NCI-H128 (cell line): ENCODE results near the gene PPBP.

Experiments
- DNase-seq: peaks from one replicate; lab custom pipeline; 2025; ENCODE audit not compliant: unreplicated experiment; lab: John Stamatoyannopoulos, UW

PPBP gene

GRCh38 chr4:73988061-73988460 lies at the start of gene PPBP:
Gene PPBP (minus strand): TSS chr4:73988190. CDS start chr4:73988103, 87 bp downstream.
- DNase-seq, result no peak

- DNase-seq, result no peak
Observed at GRCh38 chr4:74037076-74037955, 49.3 kb upstream of the PPBP start.

- DNase-seq, result no peak
Observed at GRCh38 chr4:74033739-74034138, 45.7 kb upstream of the PPBP start.

GRCh38 chr4:74032064-74032463 lies 44.1 kb upstream of the PPBP start:
- DNase-seq, result no peak

- no peak for DNase-seq
Observed at GRCh38 chr4:74031576-74031975, 43.6 kb upstream of the PPBP start.

- no peak for DNase-seq
Observed at GRCh38 chr4:74030285-74030684, 42.3 kb upstream of the PPBP start.

- DNase-seq, result no peak
Observed at GRCh38 chr4:74028504-74028903, 40.5 kb upstream of the PPBP start.

- DNase-seq, result no peak
Observed at GRCh38 chr4:74023709-74024108, 35.7 kb upstream of the PPBP start.

- no peak for DNase-seq
Observed at GRCh38 chr4:74021601-74022000, 33.6 kb upstream of the PPBP start.

- no peak for DNase-seq
Observed at GRCh38 chr4:74018771-74019170, 30.8 kb upstream of the PPBP start.

- DNase-seq, result no peak
Observed at GRCh38 chr4:74018116-74018515, 30.1 kb upstream of the PPBP start.

- no peak for DNase-seq
Observed at GRCh38 chr4:74016068-74016467, 28.1 kb upstream of the PPBP start.

GRCh38 chr4:74015126-74015780 lies 27.3 kb upstream of the PPBP start:
- DNase-seq, result no peak

GRCh38 chr4:74014332-74014731 lies 26.3 kb upstream of the PPBP start:
- no peak for DNase-seq

- no peak for DNase-seq
Observed at GRCh38 chr4:74013264-74013663, 25.3 kb upstream of the PPBP start.

- no peak for DNase-seq
Observed at GRCh38 chr4:74012130-74012529, 24.1 kb upstream of the PPBP start.

GRCh38 chr4:74009307-74009706 lies 21.3 kb upstream of the PPBP start:
- no peak for DNase-seq

GRCh38 chr4:74006009-74006476 lies 18.1 kb upstream of the PPBP start:
- no peak for DNase-seq

GRCh38 chr4:74005528-74005927 lies 17.5 kb upstream of the PPBP start:
- no peak for DNase-seq

GRCh38 chr4:74004668-74005067 lies 16.7 kb upstream of the PPBP start:
- DNase-seq, result no peak

- no peak for DNase-seq
Observed at GRCh38 chr4:74000301-74000700, 12.3 kb upstream of the PPBP start.
